ENCODE data around the gene GLI3.

The GLI3 gene

DNA sequence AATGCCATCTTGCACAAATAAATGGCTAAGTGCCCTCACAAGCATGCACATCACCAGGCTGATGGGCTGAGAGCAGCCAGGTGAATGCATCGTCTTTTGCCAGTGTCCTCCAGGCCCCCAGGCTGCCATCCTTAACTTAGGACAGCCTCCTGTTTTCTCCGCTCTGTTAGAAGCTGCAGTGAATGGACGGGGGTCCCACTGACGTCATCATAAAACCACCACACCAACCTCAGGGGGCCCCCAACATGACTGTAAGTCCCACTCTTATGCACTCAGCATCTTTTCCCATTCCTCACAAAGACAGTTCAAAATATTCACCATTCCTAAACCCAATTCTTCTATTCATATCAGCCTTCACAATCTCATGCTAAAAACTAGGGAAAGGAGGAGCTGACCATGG is 34.4 kb downstream of the GLI3 start:
- no peaks in the 10 kb centered on the region for H3K27me3 ChIP-seq (replicated peaks; ENCODE audit: insufficient read depth, low read length)
- no peaks in the 10 kb centered on the region for H4K20me1 ChIP-seq (ENCODE audit: insufficient read depth, low read length)

DNA sequence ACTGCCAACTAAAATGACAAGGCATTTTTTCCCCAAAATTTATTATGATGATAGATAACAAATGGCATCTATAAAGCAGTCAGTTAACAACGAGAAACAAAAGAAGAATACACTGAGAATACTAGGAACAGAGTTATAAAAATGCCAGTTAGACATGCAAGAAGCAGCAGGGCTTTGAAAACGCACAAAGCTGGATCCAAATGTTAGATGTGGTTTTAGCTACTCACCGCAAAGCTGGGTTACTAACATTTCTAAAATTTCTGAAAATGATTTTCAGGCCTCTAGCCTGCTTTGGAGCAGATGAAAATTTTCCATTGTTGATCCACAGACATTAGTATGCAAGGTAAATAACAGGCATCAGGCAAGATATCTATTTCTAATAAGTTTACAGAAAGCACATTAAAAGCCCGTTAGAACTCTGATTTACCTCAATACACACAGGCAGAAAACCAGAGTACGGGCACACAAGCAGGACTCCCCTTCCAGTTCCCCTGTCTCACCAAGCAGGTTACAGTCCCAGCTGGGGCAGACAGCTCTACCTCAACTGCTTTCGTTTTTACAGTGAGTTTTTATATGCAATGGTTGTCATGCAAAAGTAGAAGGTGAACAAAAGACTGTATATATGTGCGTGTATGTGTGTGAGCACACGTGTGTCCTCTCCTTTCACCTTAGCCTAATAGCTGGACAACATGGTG is 37.9 kb downstream of the GLI3 start:
- H3F3A ChIP-seq (ENCODE audit: insufficient read depth, low read length): no peaks in the 10 kb centered on the region
- no peaks in the 10 kb centered on the region for H3K36me3 ChIP-seq (replicated peaks; ENCODE audit: insufficient read depth, low read length)
- no peak overlapping the region for H3K9ac ChIP-seq (ENCODE audit: low read length)
- H3K9me2 ChIP-seq (replicated peaks; ENCODE audit: insufficient read depth, low read length): no peaks in the 10 kb centered on the region
- H3K4me2 ChIP-seq (ENCODE audit: low read depth, low read length): no peak overlapping the region
- no peak for DNase-seq
- H3K4me1 ChIP-seq (ENCODE audit: low read length): no peaks in the 10 kb centered on the region
- no peak overlapping the region for H2AFZ ChIP-seq (ENCODE audit: low read length)
- no peak for TF ChIP-seq EZH2 (optimal IDR thresholded peaks at IDR 0.05; ENCODE audit: low read depth, low read length)
- no peak for TF ChIP-seq EZH2phosphoT487 (IDR thresholded peaks at IDR 0.05; ENCODE audit: low read length)
- TF ChIP-seq, protein P1, sequence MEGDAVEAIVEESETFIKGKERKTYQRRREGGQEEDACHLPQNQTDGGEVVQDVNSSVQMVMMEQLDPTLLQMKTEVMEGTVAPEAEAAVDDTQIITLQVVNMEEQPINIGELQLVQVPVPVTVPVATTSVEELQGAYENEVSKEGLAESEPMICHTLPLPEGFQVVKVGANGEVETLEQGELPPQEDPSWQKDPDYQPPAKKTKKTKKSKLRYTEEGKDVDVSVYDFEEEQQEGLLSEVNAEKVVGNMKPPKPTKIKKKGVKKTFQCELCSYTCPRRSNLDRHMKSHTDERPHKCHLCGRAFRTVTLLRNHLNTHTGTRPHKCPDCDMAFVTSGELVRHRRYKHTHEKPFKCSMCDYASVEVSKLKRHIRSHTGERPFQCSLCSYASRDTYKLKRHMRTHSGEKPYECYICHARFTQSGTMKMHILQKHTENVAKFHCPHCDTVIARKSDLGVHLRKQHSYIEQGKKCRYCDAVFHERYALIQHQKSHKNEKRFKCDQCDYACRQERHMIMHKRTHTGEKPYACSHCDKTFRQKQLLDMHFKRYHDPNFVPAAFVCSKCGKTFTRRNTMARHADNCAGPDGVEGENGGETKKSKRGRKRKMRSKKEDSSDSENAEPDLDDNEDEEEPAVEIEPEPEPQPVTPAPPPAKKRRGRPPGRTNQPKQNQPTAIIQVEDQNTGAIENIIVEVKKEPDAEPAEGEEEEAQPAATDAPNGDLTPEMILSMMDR (IDR thresholded peaks at IDR 0.05; ENCODE audit: low read length): no peak
- no peaks in the 10 kb centered on the region for H3K79me2 ChIP-seq (ENCODE audit: low read length)
- no peak overlapping the region for H3K27ac ChIP-seq (ENCODE audit: low read length)
- H3K9me3 ChIP-seq (replicated peaks; ENCODE audit: insufficient read depth, low read length): no peaks in the 10 kb centered on the region
- H4K20me1 ChIP-seq (ENCODE audit: insufficient read depth, low read length): no peaks in the 10 kb centered on the region
- no peak overlapping the region for H3K4me3 ChIP-seq (ENCODE audit: low read length)
- no peaks in the 10 kb centered on the region for H3K27me3 ChIP-seq (replicated peaks; ENCODE audit: insufficient read depth, low read length)

More for the DNA sequence above, 34.4 kb downstream of the GLI3 start:
- no peaks in the 10 kb centered on the region for H3F3A ChIP-seq (ENCODE audit: insufficient read depth, low read length)
- H3K4me3 ChIP-seq (ENCODE audit: low read length): no peak overlapping the region
- H3K9me3 ChIP-seq (replicated peaks; ENCODE audit: insufficient read depth, low read length): no peaks in the 10 kb centered on the region
- TF ChIP-seq, protein P1 (IDR thresholded peaks at IDR 0.05; ENCODE audit: low read length): no peak
- TF ChIP-seq EZH2 (optimal IDR thresholded peaks at IDR 0.05; ENCODE audit: low read depth, low read length) (no peak), EZH2phosphoT487 (IDR thresholded peaks at IDR 0.05; ENCODE audit: low read length) (no peak)
- H3K36me3 ChIP-seq (replicated peaks; ENCODE audit: insufficient read depth, low read length): no peaks in the 10 kb centered on the region
- no peaks in the 10 kb centered on the region for H3K79me2 ChIP-seq (ENCODE audit: low read length)
- H3K4me1 ChIP-seq (ENCODE audit: low read length): no peaks in the 10 kb centered on the region
- no peak for DNase-seq
- no peak overlapping the region for H3K9ac ChIP-seq (ENCODE audit: low read length)
- no peak overlapping the region for H2AFZ ChIP-seq (ENCODE audit: low read length)
- no peak overlapping the region for H3K27ac ChIP-seq (ENCODE audit: low read length)
- no peaks in the 10 kb centered on the region for H3K9me2 ChIP-seq (replicated peaks; ENCODE audit: insufficient read depth, low read length)
- no peak overlapping the region for H3K4me2 ChIP-seq (ENCODE audit: low read depth, low read length)

DNA sequence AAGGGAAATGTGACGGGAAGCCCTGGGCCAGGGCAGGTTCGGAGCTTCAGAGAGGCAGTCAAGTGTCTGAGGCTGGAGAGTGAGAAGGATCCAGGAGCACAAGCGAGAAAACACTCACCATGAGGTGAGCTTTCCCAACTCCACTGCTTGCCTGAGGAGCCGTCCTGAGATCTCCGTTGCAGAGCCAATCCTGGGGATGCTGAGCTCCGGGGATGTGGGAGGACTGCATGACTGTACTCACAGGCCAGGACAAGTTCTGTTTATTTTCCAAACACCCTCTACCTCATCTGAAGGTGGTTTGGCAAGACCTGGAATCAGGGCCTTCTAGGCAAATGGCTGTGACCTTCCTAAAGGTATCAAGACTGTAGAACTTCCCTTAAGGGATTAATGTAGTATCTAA is 38.7 kb downstream of the GLI3 start:
- Histone ChIP-seq H3K79me2 (ENCODE audit: low read length) (no peaks in the 10 kb centered on the region), H3K36me3 (replicated peaks; ENCODE audit: insufficient read depth, low read length) (no peaks in the 10 kb centered on the region), H4K20me1 (ENCODE audit: insufficient read depth, low read length) (no peaks in the 10 kb centered on the region), H3K4me1 (ENCODE audit: low read length) (no peaks in the 10 kb centered on the region), H3K9ac (ENCODE audit: low read length) (no peak overlapping the region), H2AFZ (ENCODE audit: low read length) (no peak overlapping the region), H3K27ac (ENCODE audit: low read length) (no peak overlapping the region), H3K4me2 (ENCODE audit: low read depth, low read length) (no peak overlapping the region), H3K27me3 (replicated peaks; ENCODE audit: insufficient read depth, low read length) (no peaks in the 10 kb centered on the region), H3K4me3 (ENCODE audit: low read length) (no peak overlapping the region), H3K9me2 (replicated peaks; ENCODE audit: insufficient read depth, low read length) (no peaks in the 10 kb centered on the region), H3K9me3 (replicated peaks; ENCODE audit: insufficient read depth, low read length) (no peaks in the 10 kb centered on the region), H3F3A (ENCODE audit: insufficient read depth, low read length) (no peaks in the 10 kb centered on the region)
- TF ChIP-seq, protein P1 (IDR thresholded peaks at IDR 0.05; ENCODE audit: low read length): no peak
- TF ChIP-seq EZH2phosphoT487 (IDR thresholded peaks at IDR 0.05; ENCODE audit: low read length) (no peak), EZH2 (optimal IDR thresholded peaks at IDR 0.05; ENCODE audit: low read depth, low read length) (no peak)
- DNase-seq: no peak
